ENCODE measurements around the gene ETV7. TPM values are rescaled to one million over a fixed set of nuclear protein-coding genes. Genes with fewer than 3 reads are reported as not detected.

The ETV7 gene
- total RNA-seq = 1 to 10 TPM; 2.6 to 5.7 (median 2.8) TPM
- long read RNA-seq, donor 1, partial matches to known transcripts = 0 of 6 reads
- long read RNA-seq, donor 1, other reads (novel, unspliced or antisense) = 2 of 6 reads
- long read RNA-seq, donor 2, partial matches to known transcripts = 0 of 5 reads
- long read RNA-seq, donor 2, other reads (novel, unspliced or antisense) = 0 of 5 reads

- intact Hi-C loops (cut with DNase I, micrococcal nuclease) = no loop called here
- no peaks in the 10 kb centered on the region for H3K4me1 ChIP-seq (ENCODE audit: low read depth)
- H3K36me3 ChIP-seq (ENCODE audit: low read depth) = no peaks in the 10 kb centered on the region
- H3K9me3 ChIP-seq = no peaks in the 10 kb centered on the region
- ATAC-seq (peak; percentile 88), DNase-seq (peak; percentile 71 to 81 (median 73))
- H3K4me3 ChIP-seq = peak within 1 kb of the TSS; percentile 28
- TF ChIP-seq, protein P1, sequence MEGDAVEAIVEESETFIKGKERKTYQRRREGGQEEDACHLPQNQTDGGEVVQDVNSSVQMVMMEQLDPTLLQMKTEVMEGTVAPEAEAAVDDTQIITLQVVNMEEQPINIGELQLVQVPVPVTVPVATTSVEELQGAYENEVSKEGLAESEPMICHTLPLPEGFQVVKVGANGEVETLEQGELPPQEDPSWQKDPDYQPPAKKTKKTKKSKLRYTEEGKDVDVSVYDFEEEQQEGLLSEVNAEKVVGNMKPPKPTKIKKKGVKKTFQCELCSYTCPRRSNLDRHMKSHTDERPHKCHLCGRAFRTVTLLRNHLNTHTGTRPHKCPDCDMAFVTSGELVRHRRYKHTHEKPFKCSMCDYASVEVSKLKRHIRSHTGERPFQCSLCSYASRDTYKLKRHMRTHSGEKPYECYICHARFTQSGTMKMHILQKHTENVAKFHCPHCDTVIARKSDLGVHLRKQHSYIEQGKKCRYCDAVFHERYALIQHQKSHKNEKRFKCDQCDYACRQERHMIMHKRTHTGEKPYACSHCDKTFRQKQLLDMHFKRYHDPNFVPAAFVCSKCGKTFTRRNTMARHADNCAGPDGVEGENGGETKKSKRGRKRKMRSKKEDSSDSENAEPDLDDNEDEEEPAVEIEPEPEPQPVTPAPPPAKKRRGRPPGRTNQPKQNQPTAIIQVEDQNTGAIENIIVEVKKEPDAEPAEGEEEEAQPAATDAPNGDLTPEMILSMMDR (IDR thresholded peaks at IDR 0.05) = no peak
Measured at GRCh38 chr6:36387440-36388303, at the start of gene ETV7. TSS of gene ETV7 (minus strand) at chr6:36387669. CDS start at chr6:36387541, 128 bp downstream.

DNA sequence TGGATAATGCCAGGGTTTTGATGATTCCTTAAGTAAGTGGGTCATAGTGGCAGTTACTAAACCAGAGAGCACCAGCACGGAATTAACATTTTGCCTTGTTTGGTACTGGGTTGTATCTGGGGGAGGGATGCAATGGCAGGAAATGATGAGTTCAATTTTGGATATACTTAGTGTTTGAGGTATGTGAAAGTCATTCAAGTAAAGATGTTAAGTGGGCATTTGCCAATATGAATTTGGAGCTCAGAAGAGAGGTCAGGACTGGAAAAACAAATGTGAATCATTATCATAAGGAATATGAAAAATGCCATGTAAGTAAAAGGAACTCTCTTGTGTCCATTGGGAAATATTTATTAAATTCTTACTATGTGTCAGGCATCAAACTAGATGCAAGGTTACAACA lies 49.0 kb upstream of the ETV7 start:
- Histone ChIP-seq H3K4me1 (ENCODE audit: low read depth) (peaks cover 4% of the 10 kb centered on the region), H3K36me3 (ENCODE audit: low read depth) (no peaks in the 10 kb centered on the region), H3K9me3 (no peaks in the 10 kb centered on the region), H3K4me3 (no peak overlapping the region)
- intact Hi-C loops (cut with DNase I, micrococcal nuclease) = no loop called here
- TF ChIP-seq, protein P1 (IDR thresholded peaks at IDR 0.05) = no peak
- DNase-seq (no peak), ATAC-seq (no peak)

- TF ChIP-seq, protein P1 (IDR thresholded peaks at IDR 0.05) = no peak
- intact Hi-C loops (cut with DNase I, micrococcal nuclease) = no loop called here
- Histone ChIP-seq H3K9me3 (no peaks in the 10 kb centered on the region), H3K4me3 (no peak overlapping the region), H3K36me3 (ENCODE audit: low read depth) (no peaks in the 10 kb centered on the region), H3K4me1 (ENCODE audit: low read depth) (no peaks in the 10 kb centered on the region)
- ATAC-seq = no peak
- DNase-seq = no peak
Measured at GRCh38 chr6:36432151-36432671, 44.7 kb upstream of the ETV7 start.

DNA sequence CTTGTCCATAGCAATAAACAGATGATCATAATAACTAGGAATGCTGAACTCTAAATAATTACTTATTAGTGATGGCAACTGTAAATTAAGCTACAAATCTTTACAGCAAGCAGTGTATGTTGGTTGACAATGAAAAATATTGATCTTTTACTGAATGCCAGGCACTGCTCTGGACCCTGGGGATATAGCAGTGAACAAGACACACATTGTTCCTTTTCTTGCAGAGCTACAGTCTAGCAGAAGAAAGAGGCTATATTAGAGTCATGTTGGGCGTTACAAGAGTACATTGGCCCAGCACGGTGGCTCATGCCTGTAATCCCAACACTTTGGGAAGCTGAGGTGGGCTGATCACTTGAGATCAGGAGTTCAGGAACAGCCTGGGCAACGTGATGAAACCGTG lies 43.7 kb upstream of the ETV7 start:
- Histone ChIP-seq H3K4me3 (no peak overlapping the region), H3K4me1 (ENCODE audit: low read depth) (no peaks in the 10 kb centered on the region), H3K36me3 (ENCODE audit: low read depth) (no peaks in the 10 kb centered on the region), H3K9me3 (no peaks in the 10 kb centered on the region)
- intact Hi-C loops (cut with DNase I, micrococcal nuclease) = no loop called here
- ATAC-seq = no peak
- no peak for DNase-seq
- TF ChIP-seq, protein P1 (IDR thresholded peaks at IDR 0.05) = no peak

- Histone ChIP-seq H3K4me1 (ENCODE audit: low read depth) (no peaks in the 10 kb centered on the region), H3K9me3 (no peaks in the 10 kb centered on the region), H3K4me3 (no peak overlapping the region), H3K36me3 (ENCODE audit: low read depth) (no peaks in the 10 kb centered on the region)
- intact Hi-C loops (cut with DNase I, micrococcal nuclease) = no loop called here
- no peak for ATAC-seq
- TF ChIP-seq, protein P1 (IDR thresholded peaks at IDR 0.05) = no peak
- no peak for DNase-seq
Measured at GRCh38 chr6:36430351-36430750, 42.9 kb upstream of the ETV7 start.
